Effector memory CD4-positive, alpha-beta T cell (primary cell): ENCODE results near the gene FUT6.
"Not testable (repeated sequence)": the region's sequence is repeated elsewhere in the genome, so short reads cannot be mapped to it uniquely, and the experiment has no call there.

Experiments
- DNase-seq, 3 donors: peaks; one replicate each; pipeline ENCODE4 v3.0.0-alpha.2; 2020
- H3K27ac ChIP-seq: 2 replicates; pipeline ENCODE4 v1.7.0; 2013; ENCODE audit warnings: mild to moderate bottlenecking, low read length, moderate library complexity; ENCODE audit not compliant: insufficient read depth, poor library complexity, severe bottlenecking
- H3K27me3 ChIP-seq: replicated peaks from 2 replicates; pipeline ENCODE4 v1.7.0; 2013; ENCODE audit warnings: mild to moderate bottlenecking, low read length; ENCODE audit not compliant: insufficient read depth, control insufficient read depth, poor library complexity, severe bottlenecking
- H3K36me3 ChIP-seq: 2 replicates; pipeline ENCODE4 v1.7.0; 2013; ENCODE audit warnings: mild to moderate bottlenecking, low read length, moderate library complexity; ENCODE audit not compliant: control insufficient read depth, insufficient read depth
- H3K4me1 ChIP-seq: 2 replicates; pipeline ENCODE4 v1.7.0; 2013; ENCODE audit warnings: low read length, mild to moderate bottlenecking; ENCODE audit not compliant: control insufficient read depth, insufficient read depth, poor library complexity, severe bottlenecking
- H3K4me3 ChIP-seq: 2 replicates; pipeline ENCODE4 v1.7.0; 2013; ENCODE audit warnings: low read length, low read depth, mild to moderate bottlenecking; ENCODE audit not compliant: insufficient read depth, poor library complexity, severe bottlenecking
- H3K9me3 ChIP-seq: 2 replicates; pipeline ENCODE4 v1.7.0; 2013; ENCODE audit warnings: mild to moderate bottlenecking, low read length, moderate library complexity; ENCODE audit not compliant: control insufficient read depth

The FUT6 gene

GRCh38 chr19:5877427-5877826, 37.9 kb upstream of the FUT6 start:
- DNase-seq = no peak
- no peaks in the 10 kb centered on the region for H3K36me3 ChIP-seq
- H3K27ac ChIP-seq = no peak overlapping the region
- no peak overlapping the region for H3K4me3 ChIP-seq
- no peaks in the 10 kb centered on the region for H3K4me1 ChIP-seq
- peaks cover 7% of the 10 kb centered on the region for H3K27me3 ChIP-seq
- H3K9me3 ChIP-seq = no peaks in the 10 kb centered on the region

GRCh38 chr19:5874496-5874895, 35.0 kb upstream of the FUT6 start:
- not testable (repeated sequence) for DNase-seq, H3K4me3 ChIP-seq

GRCh38 chr19:5873617-5874199, 34.2 kb upstream of the FUT6 start:
- Histone ChIP-seq H3K36me3 (no peaks in the 10 kb centered on the region), H3K27ac (no peak overlapping the region), H3K9me3 (no peaks in the 10 kb centered on the region), H3K27me3 (peaks cover 4% of the 10 kb centered on the region), H3K4me3 (no peak overlapping the region), H3K4me1 (no peaks in the 10 kb centered on the region)
- no peak for DNase-seq

More at GRCh38 chr19:5874496-5874895, 35.0 kb upstream of the FUT6 start:
- not testable (repeated sequence) for H3K4me1 ChIP-seq, H3K27me3 ChIP-seq, H3K36me3 ChIP-seq, H3K9me3 ChIP-seq, H3K27ac ChIP-seq

- Histone ChIP-seq H3K4me1 (no peaks in the 10 kb centered on the region), H3K27me3 (no peaks in the 10 kb centered on the region), H3K4me3 (no peak overlapping the region), H3K36me3 (no peaks in the 10 kb centered on the region), H3K27ac (no peak overlapping the region), H3K9me3 (no peaks in the 10 kb centered on the region)
- no peak for DNase-seq
These were observed 31.5 kb upstream of the FUT6 start for GRCh38 chr19:5870986-5871394.

- Histone ChIP-seq H3K9me3 (no peaks in the 10 kb centered on the region), H3K4me3 (no peak overlapping the region), H3K36me3 (no peaks in the 10 kb centered on the region), H3K4me1 (no peaks in the 10 kb centered on the region), H3K27ac (no peak overlapping the region), H3K27me3 (no peaks in the 10 kb centered on the region)
- no peak for DNase-seq
These were observed 28.0 kb upstream of the FUT6 start for GRCh38 chr19:5867201-5868136.

GRCh38 chr19:5865772-5866171, 26.3 kb upstream of the FUT6 start:
- no peak overlapping the region for H3K27ac ChIP-seq
- H3K9me3 ChIP-seq = no peaks in the 10 kb centered on the region
- DNase-seq = no peak
- H3K36me3 ChIP-seq = no peaks in the 10 kb centered on the region
- H3K27me3 ChIP-seq = no peaks in the 10 kb centered on the region
- no peaks in the 10 kb centered on the region for H3K4me1 ChIP-seq
- no peak overlapping the region for H3K4me3 ChIP-seq

GRCh38 chr19:5864725-5865486, 25.4 kb upstream of the FUT6 start:
- H3K27ac ChIP-seq = no peak overlapping the region
- H3K9me3 ChIP-seq = no peaks in the 10 kb centered on the region
- H3K4me1 ChIP-seq = no peaks in the 10 kb centered on the region

GRCh38 chr19:5864013-5864720, 24.7 kb upstream of the FUT6 start:
- Histone ChIP-seq H3K36me3 (no peaks in the 10 kb centered on the region), H3K27me3 (no peaks in the 10 kb centered on the region), H3K4me3 (no peak overlapping the region), H3K4me1 (no peaks in the 10 kb centered on the region), H3K9me3 (no peaks in the 10 kb centered on the region), H3K27ac (no peak overlapping the region)
- DNase-seq = no peak

More at GRCh38 chr19:5864725-5865486, 25.4 kb upstream of the FUT6 start:
- Histone ChIP-seq H3K36me3 (no peaks in the 10 kb centered on the region), H3K4me3 (no peak overlapping the region), H3K27me3 (no peaks in the 10 kb centered on the region)
- no peak for DNase-seq

GRCh38 chr19:5863030-5863665, 23.6 kb upstream of the FUT6 start:
- H3K9me3 ChIP-seq = no peaks in the 10 kb centered on the region
- H3K4me3 ChIP-seq = no peak overlapping the region
- H3K36me3 ChIP-seq = no peaks in the 10 kb centered on the region
- DNase-seq = no peak
- no peak overlapping the region for H3K27ac ChIP-seq
- H3K27me3 ChIP-seq = no peaks in the 10 kb centered on the region
- H3K4me1 ChIP-seq = no peaks in the 10 kb centered on the region
